Ovary (tissue), 9 donors: ENCODE measurements around the gene SEMA4B. TPM values are rescaled to one million over a fixed set of nuclear protein-coding genes. Genes with fewer than 3 reads are reported as not detected.
A peak's percentile ranks its signal among the peaks of the same experiment; 100 is the strongest.

Experiments
- DNase-seq, 5 donors: peaks; one replicate each; pipeline ENCODE4 v3.0.0-alpha.2; 2019 to 2020
- H3K27ac ChIP-seq, 2 donors: fragments of 200-600 bp; one replicate each; pipeline versions ENCODE4 v1.5.1 to v1.8.0; 2019 to 2022
- H3K27me3 ChIP-seq: fragments of 200-600 bp; one replicate; pipeline ENCODE4 v1.8.0; 2022
- H3K36me3 ChIP-seq: fragments of 200-600 bp; sonication (generic); one replicate; pipeline ENCODE4 v1.5.1; 2019
- H3K4me1 ChIP-seq: one replicate; pipeline ENCODE4 v1.8.1; 2013; ENCODE audit warnings: mild to moderate bottlenecking, moderate library complexity; ENCODE audit not compliant: insufficient read depth
- H3K4me3 ChIP-seq: fragments of 200-600 bp; sonication (generic); one replicate; pipeline ENCODE4 v1.5.1; 2017
- H3K9me3 ChIP-seq, 2 donors: fragments of 200-600 bp in 1 of 2; sonication (generic) in 1 of 2; one replicate each; pipeline versions ENCODE4 v1.5.1 to v1.8.1; 2013 to 2019; ENCODE audit warnings: mild to moderate bottlenecking in 1 of 2, moderate library complexity in 1 of 2
- EP300 ChIP-seq: sonication (generic); formaldehyde crosslinking; IDR thresholded peaks from one replicate; pipeline ENCODE4 v1.6.1; 2017; ENCODE audit warnings: antibody characterized with exemption
- POLR2A ChIP-seq: fragments of 450-650 bp; IDR thresholded peaks from one replicate; pipeline ENCODE4 v1.6.1; 2017; ENCODE audit warnings: antibody characterized with exemption, mild to moderate bottlenecking, moderate library complexity
- WGBS, 3 donors: extraction: QIAGEN DNeasy Blood & Tissue Kit in 1 of 3; methylation state at CpG; one replicate each; pipeline versions ENCODE4 v1.1.5 to v1.1.7; 2013 to 2017; 5-methylcytosine and 5-hydroxymethylcytosine counted together
- intact Hi-C, 4 donors: fragments of 100-400 bp; cut with DNase I; formaldehyde crosslinking; loops; one replicate each; pipeline versions ENCODE4 v1.11.0 to v1.15.1; 2022 to 2023
- polyA plus RNA-seq, 2 donors: library from polyadenylated mRNA; stranded (reverse); fragments of 200-250 nt in 1 of 2; fragments of 350-450 nt in 1 of 2; fragmentation: Illumina TruSeq in 1 of 2; extraction: RNeasy Lipid Tissue Mini Kit (QIAGEN cat#74804) in 1 of 2; gene quantifications; one replicate each; pipeline ENCODE4 v1.2.3, GENCODE V29; 2013 to 2014
- total RNA-seq, 7 donors: library from RNA; depleted of rRNA in 2 of 7; stranded (reverse); fragments of >200 nt in 2 of 7; fragmentation: NEBNext Ultra II Directional in 3 of 7; extraction: Animal tissue kit (Norgen Biotek cat#: 25700) in 3 of 7; gene quantifications; one replicate each; pipeline versions ENCODE4 v1.1.0 to v1.2.4, GENCODE V29; 2016 to 2023
- TF ChIP-seq, protein P1 (sequence below), 3 donors: fragments of 450-650 bp in 2 of 3; fragments of 200-600 bp in 1 of 3; IDR thresholded peaks; one replicate each; pipeline versions ENCODE4 v1.5.1 to v1.8.0; 2016 to 2022; ENCODE audit warnings: antibody characterized with exemption in 3 of 3, mild to moderate bottlenecking in 1 of 3
- donor health status: DM: no; HTN: no; CAD: no; lungs with moderate emphysema.
- donor health status: DM: no; HTN: no; CAD: no.
- donor health status: Bipolar disorder and iron deficiency.
- donor health status: DM: yes; HTN: yes; CAD: no.
- donor health status: DM: no; HTN: no; CAD: no.
- donor health status: DM: yes; HTN: yes; CAD: no.

The SEMA4B gene
- total and polyA plus RNA-seq, 9 donors: 12.4 to 83.8 (median 33.2) TPM

DNA sequence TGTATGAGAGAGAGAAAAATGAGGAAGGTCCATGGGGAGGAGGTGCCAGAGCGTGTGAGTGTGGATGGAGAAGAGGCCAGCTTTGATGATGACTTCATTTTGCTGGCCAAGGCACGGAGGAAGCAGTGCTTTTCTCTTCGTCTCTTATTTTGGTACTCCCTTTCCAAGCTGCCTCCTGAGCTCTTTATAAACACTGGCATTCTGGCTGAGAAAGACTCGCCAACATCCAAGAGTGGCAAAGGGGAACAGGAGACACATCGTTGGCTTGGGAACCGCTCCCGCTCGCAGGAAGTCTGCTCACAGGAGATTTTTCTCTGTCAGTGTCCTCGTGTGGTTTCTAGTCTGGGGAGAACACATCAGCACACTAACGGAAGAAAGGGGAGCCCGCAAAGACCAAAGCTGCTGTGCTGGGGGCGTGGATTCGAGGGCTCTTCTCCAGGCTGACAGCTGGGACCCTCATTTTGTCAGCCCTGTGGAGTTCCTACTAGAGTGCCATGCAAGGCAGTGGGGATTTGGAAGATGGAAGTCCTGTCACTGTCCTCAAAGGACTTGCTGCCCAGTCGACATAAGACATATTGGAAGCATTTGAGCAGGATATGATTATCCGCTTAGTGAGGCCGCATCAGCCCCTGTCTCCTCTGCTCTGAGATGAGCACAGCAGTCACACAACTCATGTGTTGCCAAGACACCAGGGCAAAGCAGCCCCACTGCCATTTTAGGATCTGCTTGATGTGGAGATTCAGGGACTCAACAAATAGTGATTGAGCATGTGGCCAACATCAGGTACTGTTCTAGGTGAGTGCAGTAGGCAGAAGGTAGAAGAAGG lies 8.0 kb upstream of the SEMA4B start:
- H3K4me1 ChIP-seq: peaks cover 19% of the 10 kb centered on the region
- TF ChIP-seq, protein P1, sequence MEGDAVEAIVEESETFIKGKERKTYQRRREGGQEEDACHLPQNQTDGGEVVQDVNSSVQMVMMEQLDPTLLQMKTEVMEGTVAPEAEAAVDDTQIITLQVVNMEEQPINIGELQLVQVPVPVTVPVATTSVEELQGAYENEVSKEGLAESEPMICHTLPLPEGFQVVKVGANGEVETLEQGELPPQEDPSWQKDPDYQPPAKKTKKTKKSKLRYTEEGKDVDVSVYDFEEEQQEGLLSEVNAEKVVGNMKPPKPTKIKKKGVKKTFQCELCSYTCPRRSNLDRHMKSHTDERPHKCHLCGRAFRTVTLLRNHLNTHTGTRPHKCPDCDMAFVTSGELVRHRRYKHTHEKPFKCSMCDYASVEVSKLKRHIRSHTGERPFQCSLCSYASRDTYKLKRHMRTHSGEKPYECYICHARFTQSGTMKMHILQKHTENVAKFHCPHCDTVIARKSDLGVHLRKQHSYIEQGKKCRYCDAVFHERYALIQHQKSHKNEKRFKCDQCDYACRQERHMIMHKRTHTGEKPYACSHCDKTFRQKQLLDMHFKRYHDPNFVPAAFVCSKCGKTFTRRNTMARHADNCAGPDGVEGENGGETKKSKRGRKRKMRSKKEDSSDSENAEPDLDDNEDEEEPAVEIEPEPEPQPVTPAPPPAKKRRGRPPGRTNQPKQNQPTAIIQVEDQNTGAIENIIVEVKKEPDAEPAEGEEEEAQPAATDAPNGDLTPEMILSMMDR (IDR thresholded peaks at IDR 0.05): no peak
- TF ChIP-seq POLR2A (no peak), EP300 (no peak)
- 43 to 52% (median 46%) methylated on average over 16 of the region's 16 CpGs for WGBS, 3 donors
- intact Hi-C loops: no loop called here
- H3K27me3 ChIP-seq: no peaks in the 10 kb centered on the region
- no peaks in the 10 kb centered on the region for H3K9me3 ChIP-seq
- no peak overlapping the region for H3K4me3 ChIP-seq
- peak in 1 of 5 donors; percentile 28 for DNase-seq
- no peaks in the 10 kb centered on the region for H3K36me3 ChIP-seq
- H3K27ac ChIP-seq: peak overlapping the region in 1 of 2 donors; percentile 79

DNA sequence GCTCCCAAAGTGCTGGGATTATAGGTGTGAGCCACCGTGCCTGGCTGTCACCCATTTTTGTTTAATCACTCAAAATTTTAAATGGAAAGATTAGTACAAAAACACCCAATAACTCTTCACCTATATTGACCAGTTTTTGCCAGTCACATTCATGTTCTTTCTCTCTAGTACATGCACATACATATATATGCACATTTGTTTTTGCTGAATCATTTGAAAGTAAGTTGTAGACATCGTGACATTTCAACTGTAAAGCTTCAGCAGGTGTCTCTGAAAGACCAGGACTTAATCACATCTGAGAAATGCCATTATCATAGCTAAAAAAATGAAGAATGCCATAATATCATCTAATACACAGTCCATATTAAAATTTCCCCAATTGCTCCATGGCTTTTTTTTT lies 6.5 kb upstream of the SEMA4B start:
- no peak overlapping the region for H3K27ac ChIP-seq
- no peak overlapping the region for H3K4me3 ChIP-seq
- H3K4me1 ChIP-seq: peaks cover 19% of the 10 kb centered on the region
- intact Hi-C loops: no loop called here
- WGBS, 3 donors: 93 to 98% (median 95%) methylated on average over 2 of the region's 2 CpGs
- H3K9me3 ChIP-seq: no peaks in the 10 kb centered on the region
- no peak for TF ChIP-seq POLR2A
- TF ChIP-seq, protein P1 (IDR thresholded peaks at IDR 0.05): no peak
- no peak for TF ChIP-seq EP300
- no peaks in the 10 kb centered on the region for H3K36me3 ChIP-seq
- no peaks in the 10 kb centered on the region for H3K27me3 ChIP-seq
- no peak for DNase-seq

DNA sequence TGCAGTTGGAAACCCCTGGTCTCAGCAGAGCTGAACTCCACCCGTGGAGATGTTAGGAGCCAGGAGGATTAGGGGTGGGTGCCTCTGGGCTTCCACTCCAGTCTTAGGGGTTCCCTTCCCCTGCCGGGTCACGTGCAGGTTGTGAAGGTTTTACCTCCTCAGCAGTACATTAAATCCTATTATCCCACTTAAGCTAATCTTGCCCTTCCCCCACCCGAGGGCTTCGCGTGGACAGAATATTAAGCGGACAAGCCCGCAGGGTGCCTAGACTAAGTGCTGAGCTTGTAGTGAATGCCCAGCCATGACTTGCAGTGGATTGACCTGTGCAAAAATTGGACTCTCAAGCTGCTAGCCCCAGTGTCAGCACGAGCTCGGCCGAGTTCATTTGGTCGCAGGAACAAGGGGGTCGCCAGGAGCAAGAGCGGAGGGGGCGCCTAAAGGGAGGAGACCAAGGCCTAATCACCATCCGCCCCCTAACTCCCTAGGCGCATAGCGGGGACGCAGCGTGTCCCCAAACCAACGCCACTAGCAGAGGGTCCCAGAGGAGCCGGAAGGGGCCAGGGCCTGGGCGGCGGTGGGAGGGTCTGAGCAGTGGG lies 498 bp upstream of the SEMA4B start:
- Histone ChIP-seq H3K4me3 (peak overlapping the region; percentile 94), H3K9me3 (no peaks in the 10 kb centered on the region), H3K27me3 (no peaks in the 10 kb centered on the region), H3K4me1 (peaks cover 12% of the 10 kb centered on the region), H3K36me3 (no peaks in the 10 kb centered on the region), H3K27ac (peak overlapping the region in 1 of 2 donors; percentile 66)
- TF ChIP-seq EP300 (no peak), POLR2A (no peak)
- TF ChIP-seq, protein P1 (IDR thresholded peaks at IDR 0.05): no peak
- intact Hi-C loops: no loop called here
- no peak for DNase-seq
- WGBS, 3 donors: 7 to 14% (median 13%) methylated on average over 15 to 24 of the region's 24 CpGs

DNA sequence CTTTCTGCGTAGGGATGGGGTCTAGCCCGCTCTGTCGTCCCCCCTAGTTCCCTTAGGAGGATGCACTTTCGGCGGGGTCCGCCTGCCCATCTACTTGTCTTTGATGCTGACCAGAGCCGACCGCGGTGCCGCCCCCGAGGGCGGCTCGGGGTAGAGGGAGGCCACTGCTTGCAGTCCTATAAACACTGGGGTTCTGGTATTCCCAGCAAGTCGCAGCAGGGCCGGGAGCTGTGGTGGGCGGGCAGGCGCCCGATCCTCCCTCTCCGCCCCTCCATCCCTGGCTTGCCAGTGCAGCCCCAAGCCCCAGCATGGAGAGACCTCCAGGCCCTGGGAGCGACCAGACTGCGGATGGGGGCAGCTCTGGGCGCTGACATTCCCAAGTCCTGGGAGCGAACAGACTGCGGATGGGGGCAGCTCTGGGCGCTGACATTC lies 830 bp downstream of the SEMA4B start:
- no peaks in the 10 kb centered on the region for H3K9me3 ChIP-seq
- TF ChIP-seq POLR2A: no peak
- TF ChIP-seq, protein P1 (IDR thresholded peaks at IDR 0.05): no peak
- TF ChIP-seq EP300: no peak
- peaks cover 12% of the 10 kb centered on the region for H3K4me1 ChIP-seq
- DNase-seq: no peak
- intact Hi-C loops: no loop called here
- H3K36me3 ChIP-seq: no peaks in the 10 kb centered on the region
- H3K4me3 ChIP-seq: peak overlapping the region; percentile 94
- no peaks in the 10 kb centered on the region for H3K27me3 ChIP-seq
- peak overlapping the region in 1 of 2 donors; percentile 66 for H3K27ac ChIP-seq
- 0 to 5% (median 5%) methylated on average over 21 to 25 of the region's 25 CpGs for WGBS, 3 donors
